Measurements from ENCODE around the gene ATP8A1.
"Not testable (repeated sequence)": the region's sequence is repeated elsewhere in the genome, so short reads cannot be mapped to it uniquely, and the experiment has no call there.

The ATP8A1 gene

GRCh38 chr4:42492962-42493361 lies 163.9 kb downstream of the ATP8A1 start:
- DNase-seq, result no peak

GRCh38 chr4:42490015-42490414 lies 166.9 kb downstream of the ATP8A1 start:
- DNase-seq, result no peak

- no peak for DNase-seq
Measured at GRCh38 chr4:42489095-42489494, 167.8 kb downstream of the ATP8A1 start.

- DNase-seq, result no peak
Measured at GRCh38 chr4:42488554-42488953, 168.4 kb downstream of the ATP8A1 start.

- DNase-seq, result no peak
Measured at GRCh38 chr4:42488114-42488513, 168.8 kb downstream of the ATP8A1 start.

GRCh38 chr4:42487230-42487629 lies 169.7 kb downstream of the ATP8A1 start:
- no peak for DNase-seq

GRCh38 chr4:42486156-42486555 lies 170.7 kb downstream of the ATP8A1 start:
- DNase-seq, result not testable (repeated sequence)

- no peak for DNase-seq
Measured at GRCh38 chr4:42484630-42485029, 172.3 kb downstream of the ATP8A1 start.

GRCh38 chr4:42483426-42484379 lies 173.2 kb downstream of the ATP8A1 start:
- no peak for DNase-seq

- no peak for DNase-seq
Measured at GRCh38 chr4:42482516-42483327, 174.2 kb downstream of the ATP8A1 start.

- no peak for DNase-seq
Measured at GRCh38 chr4:42480717-42481116, 176.2 kb downstream of the ATP8A1 start.

- no peak for DNase-seq
Measured at GRCh38 chr4:42480281-42480680, 176.6 kb downstream of the ATP8A1 start.

GRCh38 chr4:42478946-42479345 lies 178.0 kb downstream of the ATP8A1 start:
- DNase-seq, result no peak

- no peak for DNase-seq
Measured at GRCh38 chr4:42478509-42478908, 178.4 kb downstream of the ATP8A1 start.

- no peak for DNase-seq
Measured at GRCh38 chr4:42474406-42474805, 182.5 kb downstream of the ATP8A1 start.

GRCh38 chr4:42473071-42473684 lies 183.7 kb downstream of the ATP8A1 start:
- no peak for DNase-seq

- DNase-seq, result no peak
Measured at GRCh38 chr4:42471896-42472295, 185.0 kb downstream of the ATP8A1 start.

- DNase-seq, result no peak
Measured at GRCh38 chr4:42470023-42470422, 186.9 kb downstream of the ATP8A1 start.

- not testable (repeated sequence) for DNase-seq
Measured at GRCh38 chr4:42467777-42468176, 189.1 kb downstream of the ATP8A1 start.

GRCh38 chr4:42466273-42466844 lies 190.5 kb downstream of the ATP8A1 start:
- no peak for DNase-seq

GRCh38 chr4:42464550-42465094 lies 192.3 kb downstream of the ATP8A1 start:
- DNase-seq, result no peak

GRCh38 chr4:42461216-42461615 lies 195.7 kb downstream of the ATP8A1 start:
- DNase-seq, result not testable (repeated sequence)

- DNase-seq, result no peak
Measured at GRCh38 chr4:42460043-42460442, 196.9 kb downstream of the ATP8A1 start.
